ENCODE results near the gene KCTD17. TPM values are rescaled to one million over a fixed set of nuclear protein-coding genes. Genes with fewer than 3 reads are reported as not detected.

The KCTD17 gene
- total RNA-seq, 3 donors from 2014 or later, result 8.2 to 17.4 (median 11.1) TPM

GRCh38 chr22:37080838-37081237, 29.3 kb downstream of the KCTD17 start:
- intact Hi-C loops (cut with DNase I; ENCODE audit: low total_unique reads), result no loop called here
- H3K27me3 ChIP-seq, result peaks cover 0 to 5% of the 10 kb centered on the region in 2 donors
- H3K27ac ChIP-seq, result no peak overlapping the region
- H3K4me3 ChIP-seq, result no peak overlapping the region
- no peak for DNase-seq (ENCODE audit: low spot score in 2 of 2)
- no peaks in the 10 kb centered on the region for H3K9me3 ChIP-seq
- TF ChIP-seq POLR2AphosphoS5 (IDR thresholded peaks at IDR 0.05), result no peak
- H3K4me1 ChIP-seq, result no peaks in the 10 kb centered on the region
- H3K36me3 ChIP-seq, result no peaks in the 10 kb centered on the region

- intact Hi-C loops (cut with DNase I; ENCODE audit: low total_unique reads), result no loop called here
- no peak for TF ChIP-seq CTCF (IDR thresholded peaks at IDR 0.05)
- TF ChIP-seq POLR2A (IDR thresholded peaks at IDR 0.05), result no peak
- no peak for TF ChIP-seq POLR2AphosphoS5 (IDR thresholded peaks at IDR 0.05)
- Histone ChIP-seq H3K4me3 (no peak overlapping the region), H3K27ac (no peak overlapping the region), H3K9me3 (no peaks in the 10 kb centered on the region), H3K27me3 (peaks cover 0 to 9% of the 10 kb centered on the region in 2 donors), H3K4me1 (no peaks in the 10 kb centered on the region), H3K36me3 (no peaks in the 10 kb centered on the region)
- DNase-seq (ENCODE audit: low spot score in 2 of 2), result no peak
Observed at GRCh38 chr22:37082251-37082873, 30.8 kb downstream of the KCTD17 start.

GRCh38 chr22:37083914-37084313, 32.4 kb downstream of the KCTD17 start:
- Histone ChIP-seq H3K9me3 (no peaks in the 10 kb centered on the region), H3K4me3 (no peak overlapping the region), H3K4me1 (no peaks in the 10 kb centered on the region), H3K36me3 (no peaks in the 10 kb centered on the region), H3K27ac (no peak overlapping the region), H3K27me3 (peaks cover 0 to 11% of the 10 kb centered on the region in 2 donors)
- intact Hi-C loops (cut with DNase I; ENCODE audit: low total_unique reads), result no loop called here
- no peak for DNase-seq (ENCODE audit: low spot score in 2 of 2)
- no peak for TF ChIP-seq CTCF (IDR thresholded peaks at IDR 0.05)
- no peak for TF ChIP-seq POLR2A (IDR thresholded peaks at IDR 0.05)
- TF ChIP-seq POLR2AphosphoS5 (IDR thresholded peaks at IDR 0.05), result no peak

- no peaks in the 10 kb centered on the region for H3K4me1 ChIP-seq
- H3K36me3 ChIP-seq, result no peaks in the 10 kb centered on the region
- TF ChIP-seq POLR2A (IDR thresholded peaks at IDR 0.05) (no peak), POLR2AphosphoS5 (IDR thresholded peaks at IDR 0.05) (no peak), CTCF (IDR thresholded peaks at IDR 0.05) (no peak)
- intact Hi-C loops (cut with DNase I; ENCODE audit: low total_unique reads), result no loop called here
- no peaks in the 10 kb centered on the region for H3K9me3 ChIP-seq
- H3K27me3 ChIP-seq, result peaks cover 0 to 11% of the 10 kb centered on the region in 2 donors
- H3K27ac ChIP-seq, result no peak overlapping the region
- DNase-seq (ENCODE audit: low spot score in 2 of 2), result no peak
- no peak overlapping the region for H3K4me3 ChIP-seq
Observed at GRCh38 chr22:37084385-37084784, 32.8 kb downstream of the KCTD17 start.

GRCh38 chr22:37086184-37086583, 34.6 kb downstream of the KCTD17 start:
- intact Hi-C loops (cut with DNase I; ENCODE audit: low total_unique reads), result no loop called here
- H3K27ac ChIP-seq, result no peak overlapping the region
- TF ChIP-seq CTCF (IDR thresholded peaks at IDR 0.05), result no peak
- H3K4me1 ChIP-seq, result no peaks in the 10 kb centered on the region
- no peaks in the 10 kb centered on the region for H3K36me3 ChIP-seq
- no peak overlapping the region for H3K4me3 ChIP-seq
- DNase-seq (ENCODE audit: low spot score in 2 of 2), result no peak
- peaks cover 0 to 8% of the 10 kb centered on the region in 2 donors for H3K27me3 ChIP-seq
- H3K9me3 ChIP-seq, result no peaks in the 10 kb centered on the region
